DMS 273 treated with DMSO at 0.1 percent for 48 hours (cell line): ENCODE measurements around the gene PRKAR2B.
"Not testable (repeated sequence)": the region's sequence is repeated elsewhere in the genome, so short reads cannot be mapped to it uniquely, and the experiment has no call there.

Experiments used
- DNase-seq: peaks from one replicate; lab custom pipeline; 2025; lab: John Stamatoyannopoulos, UW

PRKAR2B gene

DNA sequence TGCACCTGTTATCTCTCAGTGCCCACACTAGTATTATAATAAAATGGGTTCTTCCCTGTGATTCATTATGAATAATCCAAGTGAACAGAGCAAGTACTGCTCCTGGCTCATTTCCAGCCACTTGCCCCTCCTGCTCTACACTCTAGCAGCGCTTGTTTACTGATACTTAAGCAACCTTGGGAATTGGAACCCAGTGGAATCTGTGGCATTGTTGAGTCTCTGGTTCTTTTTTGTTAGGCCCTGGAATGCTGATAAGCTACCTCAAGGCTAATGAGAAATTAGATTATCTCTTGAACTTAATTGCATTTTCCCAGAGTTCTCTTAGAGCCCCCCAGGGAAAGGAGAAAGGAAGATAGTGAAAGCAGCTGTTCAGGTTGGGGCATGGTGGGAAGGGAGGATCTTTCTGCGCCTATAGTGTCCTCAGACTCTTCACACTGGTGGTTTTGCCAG, 34.0 kb downstream of the PRKAR2B start:
- no peak for DNase-seq

DNA sequence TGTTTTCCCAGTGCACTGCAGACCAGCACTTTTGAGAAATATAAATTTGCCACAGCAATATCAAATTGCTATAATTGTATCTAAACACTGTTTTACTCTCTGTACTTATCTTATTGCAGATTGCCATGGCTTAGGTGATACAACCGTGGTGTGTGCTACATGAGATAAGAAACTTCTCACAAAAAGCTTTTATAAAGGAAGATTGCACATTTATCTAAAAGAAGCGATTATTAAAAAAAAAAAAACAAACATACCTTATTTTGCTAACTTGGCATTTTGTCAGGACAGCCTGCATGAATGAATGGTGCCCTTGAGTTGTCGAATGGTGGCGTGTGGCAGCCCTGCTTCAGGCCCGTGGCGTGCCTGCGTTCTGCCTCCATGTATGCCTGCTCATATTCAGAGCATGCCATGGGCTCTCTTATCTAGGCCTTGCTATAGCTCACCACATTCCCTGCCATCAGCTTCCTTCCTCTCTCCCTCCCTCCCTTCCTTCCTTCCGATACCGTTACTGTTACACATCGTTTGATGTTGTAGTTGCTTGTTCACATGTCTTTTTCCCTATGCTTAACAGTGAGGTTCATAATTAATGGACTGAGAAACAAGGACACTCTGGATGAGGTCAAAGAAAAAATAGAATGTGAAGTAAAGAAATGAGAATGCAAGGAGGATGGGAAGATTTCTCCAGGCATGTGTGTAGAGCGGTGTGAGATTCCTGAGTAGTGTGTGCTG, 34.9 kb downstream of the PRKAR2B start:
- no peak for DNase-seq

DNA sequence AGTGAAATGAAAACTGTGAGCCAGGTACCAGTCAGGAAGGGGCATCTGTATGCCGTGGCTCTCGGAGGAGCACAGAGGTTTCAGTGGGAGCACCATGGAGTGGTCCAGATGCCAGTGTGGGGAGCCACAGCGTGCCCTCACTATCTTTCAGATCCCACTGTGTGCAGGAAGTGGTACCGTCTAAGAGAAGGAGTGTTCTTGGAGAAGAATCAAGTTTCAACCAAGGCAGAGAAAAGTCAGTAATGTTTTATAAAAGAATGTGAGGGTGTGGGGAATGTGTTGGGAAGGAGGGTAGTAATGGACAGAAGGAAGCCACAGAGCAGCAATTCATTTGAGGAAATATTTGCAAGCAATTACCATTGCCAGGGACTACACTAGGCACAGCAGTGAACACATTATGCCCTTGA, 35.6 kb downstream of the PRKAR2B start:
- DNase-seq, result no peak

DNA sequence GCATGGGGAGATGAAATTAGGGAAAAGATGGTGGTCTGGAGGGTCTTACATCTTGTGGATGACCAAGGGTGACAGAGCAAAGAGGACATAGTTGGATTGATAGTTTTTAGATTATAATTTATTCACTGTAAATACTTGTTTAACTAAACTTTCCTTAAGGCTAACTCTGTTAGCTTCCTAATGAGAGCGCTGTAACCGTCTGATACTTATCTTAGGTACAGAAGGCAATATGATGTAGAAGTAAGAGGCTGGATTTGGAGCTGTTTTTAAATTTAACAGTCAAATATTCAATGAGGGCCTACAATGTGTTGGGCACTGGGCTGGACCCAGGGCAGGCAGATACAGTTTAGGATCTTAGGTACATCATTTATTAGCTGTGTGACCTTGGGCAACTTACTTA, 36.0 kb downstream of the PRKAR2B start:
- no peak for DNase-seq

DNA sequence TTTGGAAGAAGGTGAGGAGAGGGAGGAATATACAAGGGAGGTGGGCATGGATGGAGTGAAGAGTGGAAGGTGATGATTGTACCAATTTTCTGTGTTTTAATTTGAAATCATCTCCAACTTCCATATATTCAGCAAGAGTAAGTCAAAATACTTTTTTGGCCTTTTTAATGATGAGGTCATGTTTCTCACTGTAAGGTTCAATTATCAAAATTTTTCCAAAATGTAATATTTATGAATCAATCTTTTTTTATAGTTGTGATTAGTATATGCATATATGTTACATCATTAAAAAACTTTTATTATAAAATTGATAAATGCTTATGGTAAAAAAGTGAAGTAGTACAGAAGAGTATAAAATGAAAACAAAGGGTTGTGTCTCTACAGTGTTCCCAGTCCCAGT, 40.7 kb downstream of the PRKAR2B start:
- no peak for DNase-seq

DNA sequence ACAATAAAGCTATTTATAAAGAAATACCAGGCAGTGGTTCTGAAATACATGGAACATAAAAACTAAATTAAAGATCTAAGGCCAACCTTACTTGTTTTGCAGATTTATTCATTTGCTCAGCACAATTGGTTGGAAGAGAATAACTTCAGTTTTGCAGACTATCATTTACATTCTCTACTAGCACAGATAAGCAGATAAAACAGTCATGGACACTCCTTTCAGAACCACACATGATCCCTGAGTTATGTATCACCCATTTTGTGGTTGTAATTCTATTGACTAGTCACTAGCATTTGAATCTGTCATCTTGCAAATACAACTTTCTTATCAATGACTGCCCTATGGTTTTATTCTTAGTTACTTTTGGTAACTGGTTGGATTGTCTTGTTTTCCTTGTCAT, 45.1 kb downstream of the PRKAR2B start:
- no peak for DNase-seq

DNA sequence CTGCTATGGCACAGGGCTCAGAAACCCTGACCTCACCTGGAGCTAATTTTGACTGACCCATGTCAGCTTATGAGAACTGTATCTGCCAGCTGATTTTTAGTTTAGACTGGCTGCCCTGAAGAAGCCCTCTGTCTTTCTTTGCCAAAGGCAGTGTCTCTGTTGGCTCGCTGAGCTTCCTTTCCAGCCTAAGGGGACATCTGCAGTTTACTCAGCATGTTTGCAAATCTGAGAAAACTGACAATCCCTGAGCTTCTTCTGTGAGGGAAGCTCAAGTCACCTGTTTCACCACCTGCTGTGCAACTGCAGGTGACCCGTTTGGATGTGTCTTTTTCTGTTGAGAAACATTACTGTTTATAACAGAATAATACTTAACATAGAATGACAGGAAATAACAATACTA, 46.0 kb downstream of the PRKAR2B start:
- DNase-seq, result no peak

DNA sequence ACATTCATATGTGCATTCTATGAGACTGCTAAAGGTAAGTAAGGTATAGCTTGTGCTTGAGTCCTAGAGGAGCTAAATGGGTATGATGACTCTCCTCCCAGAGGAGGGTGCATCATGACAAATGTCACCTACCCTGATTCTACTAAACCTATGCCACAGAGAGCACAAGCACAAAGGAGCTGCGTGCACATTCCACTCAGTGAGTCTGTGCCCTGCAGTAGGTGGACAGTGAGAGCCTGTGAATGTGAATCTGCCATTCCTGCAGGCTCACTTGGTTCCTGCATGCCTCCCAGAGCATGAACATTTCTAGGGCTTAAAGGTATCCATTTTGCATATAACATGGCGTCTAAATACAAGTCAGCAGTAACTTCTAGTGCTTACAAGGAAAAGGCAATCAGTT, 46.8 kb downstream of the PRKAR2B start:
- DNase-seq, result no peak

DNA sequence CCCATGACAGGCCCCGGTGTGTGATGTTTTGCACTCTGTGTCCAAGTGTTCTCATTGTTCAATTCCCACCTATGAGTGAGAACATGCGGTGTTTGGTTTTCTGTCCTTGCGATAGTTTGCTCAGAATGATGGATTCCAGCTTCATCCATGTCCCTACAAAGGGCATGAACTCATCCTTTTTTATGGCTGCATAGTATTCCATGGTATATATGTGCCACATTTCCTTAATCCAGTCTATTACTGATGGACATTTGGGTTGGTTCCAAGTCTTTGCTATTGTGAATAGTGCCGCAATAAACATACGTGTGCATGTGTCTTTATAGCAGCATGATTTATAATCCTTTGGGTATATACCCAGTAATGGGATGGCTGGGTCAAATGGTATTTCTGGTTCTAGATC, 49.2 kb downstream of the PRKAR2B start:
- DNase-seq, result not testable (repeated sequence)

DNA sequence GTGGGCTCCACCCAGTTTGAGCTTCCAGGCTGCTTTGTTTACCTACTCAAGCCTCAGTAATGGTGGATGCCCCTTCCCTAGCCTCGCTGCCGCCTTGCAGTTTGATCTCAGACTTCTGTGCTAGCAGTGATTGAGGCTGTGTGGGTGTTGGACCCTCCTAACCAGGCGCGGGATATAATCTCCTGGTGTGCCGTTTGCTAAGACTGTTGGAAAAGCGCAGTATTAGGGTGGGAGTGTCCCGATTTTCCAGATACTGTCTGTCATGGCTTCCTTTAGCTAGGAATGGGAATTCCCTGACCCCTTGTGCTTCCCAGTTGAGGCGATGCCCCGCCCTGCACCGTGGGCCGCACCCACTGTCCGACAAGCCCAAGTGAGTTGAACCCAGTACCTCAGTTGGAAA, 54.6 kb downstream of the PRKAR2B start:
- DNase-seq, result not testable (repeated sequence)

DNA sequence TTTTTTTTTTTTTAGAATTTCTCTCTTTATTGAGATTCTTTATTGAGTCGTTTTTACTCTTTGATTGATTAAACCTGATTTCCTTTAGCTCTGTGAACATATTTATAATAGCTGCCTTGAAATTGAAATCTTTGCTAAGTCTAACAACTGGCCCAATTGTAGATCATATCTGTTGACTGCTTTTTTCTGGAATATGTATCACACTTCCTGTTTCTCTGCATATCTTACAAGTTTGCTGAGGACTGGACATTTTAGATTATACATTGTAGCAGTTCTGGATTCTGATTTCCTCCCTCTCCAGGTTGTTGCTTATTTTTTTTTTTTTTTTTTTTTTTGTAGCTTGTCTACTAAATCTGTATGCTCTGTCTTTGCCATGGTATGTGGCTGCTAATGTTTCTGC, 56.3 kb downstream of the PRKAR2B start:
- DNase-seq, result no peak

DNA sequence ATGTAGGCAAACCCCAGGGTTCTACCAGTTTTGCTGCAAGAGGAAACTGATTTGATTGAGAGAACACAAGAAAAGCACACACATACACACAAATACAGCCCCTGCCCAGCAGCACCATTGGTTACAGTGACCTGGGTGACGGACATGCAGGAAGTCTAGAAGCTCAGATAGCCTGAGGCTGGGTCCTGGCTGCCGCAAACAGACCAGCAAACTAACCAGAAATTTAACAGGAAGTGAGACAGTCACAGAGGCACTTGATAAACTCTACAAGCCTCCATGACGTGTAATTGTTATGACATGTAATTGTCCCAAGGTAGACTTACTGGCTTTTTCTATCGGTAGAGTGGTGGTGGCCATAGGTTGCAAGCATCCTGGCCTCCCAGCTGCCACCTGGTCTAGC, 58.9 kb downstream of the PRKAR2B start:
- no peak for DNase-seq

DNA sequence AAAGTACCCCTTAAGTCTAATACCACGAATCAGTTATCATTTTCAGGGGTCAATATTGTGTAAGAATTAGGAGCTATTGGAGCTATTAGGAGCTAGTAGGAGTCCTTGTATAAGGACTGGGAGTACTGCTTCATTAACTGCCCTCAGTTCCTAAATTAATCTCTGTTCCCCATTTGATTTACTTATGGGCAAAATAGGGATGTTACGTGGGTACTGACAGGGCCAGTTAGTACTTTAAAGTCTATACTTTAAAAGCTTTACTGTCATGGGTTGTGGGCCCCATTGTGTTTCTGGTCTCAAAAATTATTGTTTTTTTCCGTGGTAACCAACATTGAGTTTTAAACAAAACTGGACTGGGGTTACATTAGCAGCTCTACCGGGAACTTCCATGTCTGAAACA, 60.3 kb downstream of the PRKAR2B start:
- DNase-seq, result no peak

DNA sequence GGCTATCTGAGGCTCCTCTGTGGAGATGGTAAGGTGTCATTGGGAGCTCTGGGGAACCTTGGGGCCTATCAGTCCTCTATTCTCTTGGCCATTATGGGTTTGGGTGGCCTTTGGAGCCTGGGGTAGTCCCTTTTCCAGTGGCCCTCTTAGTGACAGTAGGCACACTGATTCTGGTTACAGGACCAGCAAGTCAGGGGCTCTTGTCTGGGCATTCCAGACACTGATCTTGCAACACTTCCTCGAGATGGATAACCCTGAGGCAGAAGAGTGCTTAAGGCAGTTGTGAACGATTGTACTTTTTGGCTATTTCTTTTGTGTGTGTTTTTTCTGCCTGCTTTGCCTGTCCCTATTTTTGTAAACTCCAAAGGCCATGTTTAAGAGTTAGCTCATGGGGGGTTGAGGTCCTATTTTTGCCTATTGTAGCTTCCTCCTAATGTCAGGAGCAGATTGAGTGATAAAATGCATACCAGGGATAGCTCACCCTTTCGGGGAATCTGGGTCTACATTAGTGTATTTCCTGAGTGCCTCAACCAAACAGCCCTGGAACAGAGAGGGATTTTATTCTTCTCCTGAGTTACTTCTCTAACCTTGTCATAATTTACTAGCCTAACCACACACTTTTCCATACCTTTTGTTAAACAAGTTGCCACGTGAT, 61.2 kb downstream of the PRKAR2B start:
- DNase-seq, result no peak

DNA sequence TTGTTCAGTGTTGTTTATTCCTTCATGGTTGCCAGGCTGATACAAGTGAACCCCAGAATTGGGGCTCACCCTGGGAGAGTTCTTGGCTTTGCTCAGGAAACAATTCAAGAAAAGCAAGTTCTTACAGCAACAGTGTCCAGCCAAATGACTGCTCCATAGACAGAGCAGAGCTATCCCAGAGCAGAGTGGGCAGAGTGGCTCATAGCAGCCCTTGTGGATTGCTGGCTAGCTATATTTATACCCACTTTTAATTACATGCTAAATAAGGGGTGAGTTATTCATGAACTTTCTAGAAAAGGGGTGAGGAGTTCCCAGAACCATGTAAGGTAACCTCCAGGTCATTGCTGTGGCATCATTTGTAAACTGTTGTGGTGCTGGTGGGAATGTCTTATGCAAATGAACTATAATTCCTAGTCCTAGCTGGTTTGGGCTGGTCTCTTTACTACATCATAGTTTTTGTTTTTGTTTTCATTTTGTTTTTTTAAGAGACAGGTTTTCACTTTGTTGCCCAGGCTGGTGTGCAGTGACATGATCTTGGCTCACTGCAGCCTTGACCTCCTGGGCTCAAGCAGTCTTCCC, 64.4 kb downstream of the PRKAR2B start:
- DNase-seq, result no peak

DNA sequence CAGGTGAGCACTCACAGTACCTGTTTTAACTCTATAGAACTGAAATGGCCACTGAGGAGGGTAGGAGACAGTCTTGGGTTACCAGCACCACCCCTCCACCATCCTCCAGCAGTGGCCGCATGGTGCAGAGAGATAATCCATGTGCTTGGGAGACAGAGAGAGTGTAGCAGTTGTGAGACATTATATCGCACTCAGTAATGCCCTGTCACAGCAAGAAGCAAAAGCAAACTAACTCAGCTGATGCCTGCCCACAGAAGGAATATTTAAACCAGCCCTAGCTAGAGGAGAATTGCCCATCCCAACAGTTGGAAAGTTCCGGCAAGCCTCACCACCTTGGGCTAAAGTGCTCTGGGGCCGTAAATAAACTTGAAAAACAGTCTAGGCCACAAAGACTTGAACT, 65.5 kb downstream of the PRKAR2B start:
- DNase-seq, result no peak

DNA sequence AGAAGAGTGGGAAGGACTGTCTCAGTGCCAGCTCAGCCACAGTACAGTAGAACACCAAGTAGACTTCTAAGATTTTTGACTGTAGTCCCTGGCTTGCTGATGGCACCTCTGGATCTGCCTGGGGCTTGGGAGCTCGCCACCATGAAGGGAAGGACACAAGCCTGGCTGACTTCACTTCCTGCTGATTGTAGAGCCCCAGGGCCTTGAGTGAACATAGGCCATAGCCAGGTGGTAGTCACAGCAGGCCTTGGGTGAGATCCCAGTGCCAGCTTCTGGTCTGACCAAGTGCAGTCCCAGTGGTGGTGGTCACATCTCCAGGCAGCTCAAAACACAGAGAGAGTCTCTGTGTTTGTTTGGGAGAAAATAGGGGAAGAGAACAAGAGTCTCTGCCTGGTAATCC, 66.7 kb downstream of the PRKAR2B start:
- DNase-seq, result no peak

DNA sequence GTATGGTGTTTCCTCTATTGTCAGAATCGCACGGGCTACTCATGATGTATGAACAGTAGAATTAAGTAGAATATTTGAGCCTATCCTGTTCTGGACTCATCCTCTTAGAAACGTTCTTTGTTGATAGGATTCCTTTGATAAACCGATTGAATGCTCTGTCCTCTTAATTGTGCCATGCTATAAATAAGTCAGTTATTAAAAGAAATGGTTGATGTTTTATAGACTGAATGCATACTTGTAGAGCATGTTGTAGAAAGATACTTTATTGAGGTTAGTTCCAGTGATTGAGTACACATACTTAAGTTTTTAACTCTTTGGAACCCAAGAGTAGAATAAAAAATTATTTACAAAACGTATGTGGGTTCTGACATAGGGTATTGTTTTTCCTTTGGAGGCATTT, 69.4 kb downstream of the PRKAR2B start:
- DNase-seq, result no peak

DNA sequence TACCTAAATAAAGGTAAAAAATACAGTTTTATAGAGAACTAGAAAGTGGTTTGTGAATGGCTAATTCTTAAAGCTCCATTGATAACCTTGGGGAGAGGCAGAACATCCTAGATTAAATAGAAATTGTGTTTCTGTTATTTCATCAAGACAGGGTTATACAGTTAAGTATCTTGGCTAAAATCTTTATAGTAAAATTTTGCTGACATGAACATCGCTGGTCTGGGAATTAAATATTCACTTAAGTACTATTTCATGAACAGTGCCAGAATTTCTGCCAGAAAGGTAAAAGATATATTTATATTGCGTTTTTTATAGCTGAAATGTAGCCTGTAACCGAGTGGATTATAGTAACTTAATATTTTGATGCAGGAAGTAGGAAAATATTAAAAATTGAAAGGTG, 70.6 kb downstream of the PRKAR2B start:
- DNase-seq, result no peak

DNA sequence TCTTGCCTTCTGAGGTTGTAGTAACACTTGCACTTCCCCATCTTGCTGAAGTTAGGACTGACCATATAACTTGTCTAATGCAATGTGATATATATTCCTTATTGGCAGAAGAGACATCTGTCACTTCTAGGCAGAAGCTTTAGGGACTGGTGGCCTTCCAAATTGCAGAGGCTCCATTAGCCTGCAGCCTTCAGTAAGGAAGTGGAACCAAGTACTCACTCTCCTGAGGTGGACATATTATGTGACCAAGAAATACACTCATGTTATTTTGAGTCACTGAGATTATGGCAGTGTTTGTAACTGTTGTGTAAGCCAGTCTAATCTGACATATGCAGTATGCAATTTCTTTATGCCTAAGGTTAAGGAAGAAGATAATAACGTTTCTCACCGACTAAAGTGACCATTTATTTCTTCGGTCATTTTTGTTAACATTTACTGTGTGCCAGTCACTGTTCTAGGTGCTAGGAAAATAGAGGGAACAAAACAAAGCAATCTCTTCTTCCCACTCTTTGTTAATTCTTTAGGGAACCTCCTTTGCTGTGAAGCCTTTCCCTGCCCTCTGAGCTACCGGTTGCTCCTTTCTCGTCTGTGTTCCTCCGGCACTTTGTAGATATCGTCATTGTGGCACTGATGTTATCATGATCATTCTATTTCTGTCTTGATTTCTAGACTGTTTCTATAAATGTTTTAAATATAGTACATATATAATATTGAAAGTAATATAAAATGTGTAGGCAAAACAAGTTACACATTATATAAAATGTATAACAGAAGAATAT, 71.4 kb downstream of the PRKAR2B start:
- no peak for DNase-seq

DNA sequence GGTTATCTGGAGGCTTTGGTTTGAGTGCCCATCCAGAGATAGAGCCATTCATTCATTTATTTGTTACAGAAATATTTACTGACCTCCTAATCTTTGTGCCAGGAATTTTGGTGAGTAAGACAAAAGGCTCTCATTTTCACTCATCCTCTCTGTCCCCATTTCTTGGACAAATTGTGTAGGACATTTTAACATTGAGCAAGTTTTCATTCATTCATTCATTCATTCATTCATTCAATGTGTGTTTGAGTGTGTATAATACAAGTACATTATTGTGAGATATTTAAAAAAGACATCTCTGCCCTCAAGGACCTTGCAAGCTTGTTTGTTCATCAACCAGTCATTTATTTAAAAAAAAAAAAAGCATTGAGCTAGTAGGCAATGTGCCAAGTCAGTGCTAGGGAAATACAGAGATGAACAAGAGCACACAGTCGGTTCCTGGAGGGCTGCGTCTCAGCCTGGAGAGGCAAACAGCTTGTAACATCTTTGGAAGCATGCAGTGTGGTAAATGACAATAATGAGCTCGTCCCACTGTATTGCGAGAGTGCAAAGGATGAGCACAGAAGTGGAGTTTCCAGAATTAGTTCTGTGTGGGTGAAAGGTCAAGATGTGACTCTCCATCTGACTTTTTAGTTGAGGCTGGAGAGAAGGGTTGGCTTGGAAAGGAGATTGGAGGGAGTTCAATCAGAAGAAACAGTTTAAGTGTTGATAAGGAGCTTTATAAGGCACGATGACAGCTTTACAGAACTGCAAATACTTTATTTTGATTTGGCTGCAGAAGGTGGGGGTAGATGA, 73.8 kb downstream of the PRKAR2B start:
- DNase-seq, result no peak
